DND-41 (cell line): ENCODE data around the gene WDR62.

Experiments used
- ATAC-seq: fragments of 200-7000 bp; cut with Tn5 transposase; 3 replicates; pipeline ENCODE4 v1.9.1; 2021; ENCODE audit warnings: low read depth; ENCODE audit not compliant: insufficient read depth
- DNase-seq: peaks from one replicate; pipeline ENCODE4 v3.0.0-alpha.2; 2020
- H2AFZ ChIP-seq: 2 replicates; pipeline ENCODE4 v1.6.0; 2012; ENCODE audit warnings: low read depth, low read length
- H3K27ac ChIP-seq: 2 replicates; pipeline ENCODE4 v1.5.1; 2012; ENCODE audit warnings: low read length, inconsistent platforms
- H3K27me3 ChIP-seq: fragments of 200-600 bp; sonication (generic); 2 replicates; pipeline ENCODE4 v1.6.0; 2012; ENCODE audit warnings: low read length, mild to moderate bottlenecking, inconsistent platforms; ENCODE audit not compliant: insufficient read depth, poor library complexity
- H3K36me3 ChIP-seq: 2 replicates; pipeline ENCODE4 v1.5.1; 2012; ENCODE audit warnings: low read length, inconsistent platforms; ENCODE audit not compliant: insufficient read depth
- H3K4me1 ChIP-seq: 2 replicates; pipeline ENCODE4 v1.5.1; 2012; ENCODE audit warnings: mild to moderate bottlenecking, low read length; ENCODE audit not compliant: insufficient read depth
- H3K4me2 ChIP-seq: 2 replicates; pipeline ENCODE4 v1.6.0; 2012; ENCODE audit warnings: mild to moderate bottlenecking, moderate library complexity, low read length, inconsistent platforms; ENCODE audit not compliant: insufficient read depth
- H3K4me3 ChIP-seq, 2 experiments: fragments of 200-600 bp in 1 of 2; shearing (Covaris generic) in 1 of 2; 2 replicates each; pipeline ENCODE4 v1.5.1; 2012 to 2016; ENCODE audit warnings: inconsistent platforms in 2 of 2, low read length in 2 of 2, mild to moderate bottlenecking in 2 of 2, low read depth in 1 of 2, moderate library complexity in 1 of 2
- H3K79me2 ChIP-seq: 2 replicates; pipeline ENCODE4 v1.6.0; 2012; ENCODE audit warnings: low read length, inconsistent platforms; ENCODE audit not compliant: insufficient read depth
- H3K9ac ChIP-seq: 2 replicates; pipeline ENCODE4 v1.6.0; 2012; ENCODE audit warnings: low read depth, mild to moderate bottlenecking, inconsistent platforms, low read length, moderate library complexity
- H3K9me3 ChIP-seq: 2 replicates; pipeline ENCODE4 v1.5.1; 2012; ENCODE audit warnings: low read length, moderate library complexity, mild to moderate bottlenecking, inconsistent platforms; ENCODE audit not compliant: insufficient read depth, severe bottlenecking
- H4K20me1 ChIP-seq: 2 replicates; pipeline ENCODE4 v1.6.0; 2012; ENCODE audit warnings: low read length; ENCODE audit not compliant: insufficient read depth
- CTCF ChIP-seq: IDR thresholded peaks from 2 replicates; pipeline ENCODE4 v1.5.1; 2012; ENCODE audit warnings: borderline replicate concordance, low read length, moderate library complexity, mild to moderate bottlenecking; ENCODE audit not compliant: poor library complexity, severe bottlenecking; ENCODE audit errors: extremely low read depth
- EZH2 ChIP-seq: IDR thresholded peaks from 3 replicates; pipeline ENCODE4 v1.6.1; 2012; ENCODE audit warnings: borderline replicate concordance, low read depth, mild to moderate bottlenecking, moderate library complexity, low read length, inconsistent platforms; ENCODE audit not compliant: severe bottlenecking

Gene WDR62

GRCh38 chr19:36043952-36044351, 10.7 kb upstream of the WDR62 start:
- Histone ChIP-seq H3K9ac (no peak overlapping the region), H3K27me3 (no peaks in the 10 kb centered on the region), H3K4me2 (no peak overlapping the region), H3K4me3 (no peak overlapping the region), H2AFZ (no peak overlapping the region), H3K36me3 (peaks cover 16% of the 10 kb centered on the region), H4K20me1 (no peaks in the 10 kb centered on the region), H3K79me2 (peaks cover 9% of the 10 kb centered on the region; the same call in 1 of the 2 replicates), H3K4me1 (no peaks in the 10 kb centered on the region), H3K27ac (no peak overlapping the region), H3K9me3 (no peaks in the 10 kb centered on the region)
- DNase-seq (no peak), ATAC-seq (no peak)
- TF ChIP-seq CTCF (no peak), EZH2 (no peak)

GRCh38 chr19:36046443-36047050, 8.2 kb upstream of the WDR62 start:
- TF ChIP-seq CTCF (no peak), EZH2 (no peak)
- Histone ChIP-seq H4K20me1 (no peaks in the 10 kb centered on the region), H3K27me3 (no peaks in the 10 kb centered on the region), H3K9ac (no peak overlapping the region), H2AFZ (no peak overlapping the region), H3K4me2 (no peak overlapping the region), H3K4me1 (no peaks in the 10 kb centered on the region), H3K79me2 (peaks cover 13% of the 10 kb centered on the region; the same call in 1 of the 2 replicates), H3K9me3 (no peaks in the 10 kb centered on the region), H3K27ac (no peak overlapping the region), H3K4me3 (no peak overlapping the region), H3K36me3 (peaks cover 4% of the 10 kb centered on the region; the same call in 1 of the 2 replicates)
- DNase-seq (no peak), ATAC-seq (no peak)

- no peaks in the 10 kb centered on the region for H3K9me3 ChIP-seq
- no peaks in the 10 kb centered on the region for H3K27me3 ChIP-seq
- no peak overlapping the region for H3K4me2 ChIP-seq
- no peak overlapping the region for H3K4me3 ChIP-seq
- TF ChIP-seq CTCF (no peak), EZH2 (no peak)
- H3K79me2 ChIP-seq: peaks cover 23% of the 10 kb centered on the region
- DNase-seq: no peak
- ATAC-seq: no peak
- H2AFZ ChIP-seq: no peak overlapping the region
- peaks cover 7% of the 10 kb centered on the region for H3K4me1 ChIP-seq
- peaks cover 4% of the 10 kb centered on the region; the same call in 1 of the 2 replicates for H3K36me3 ChIP-seq
- no peak overlapping the region for H3K9ac ChIP-seq
- no peak overlapping the region for H3K27ac ChIP-seq
- H4K20me1 ChIP-seq: no peaks in the 10 kb centered on the region
Measured at GRCh38 chr19:36047835-36048234, 6.9 kb upstream of the WDR62 start.
